IMR-90 (cell line): ENCODE results near the gene SMARCC2. TPM values are rescaled to one million over a fixed set of nuclear protein-coding genes. Genes with fewer than 3 reads are reported as not detected.

Experiments
- ATAC-seq: fragments of 200-7000 bp; cut with Tn5 transposase; 2 replicates; pipeline ENCODE4 v1.9.1; 2020; ENCODE audit warnings: low read depth, mild to moderate bottlenecking, moderate library complexity
- BruUV-seq: library from RNA; stranded (reverse); fragments of 400-500 nt; replicated peaks from 2 replicates; lab custom pipeline; 2021; lab: Mats Ljungman, UMichigan
- CTCF ChIA-PET: fragments of 300-600 bp; formaldehyde crosslinking; extraction: SDS; loops from one replicate; lab custom pipeline; 2021; ENCODE audit warnings: antibody characterized with exemption; lab: Yijun Ruan, JAX
- POLR2A ChIA-PET: fragments of 300-600 bp; sonication (Branson Sonifier 250); formaldehyde crosslinking; loops from one replicate; lab custom pipeline; 2022; ENCODE audit warnings: antibody characterized with exemption; ENCODE audit not compliant: unreplicated experiment; lab: Charles Lee
- DNase-seq: peaks from one replicate; pipeline ENCODE4 v3.0.0; 2013
- H2AFZ ChIP-seq: replicated peaks from 2 replicates; pipeline ENCODE3; 2013; ENCODE audit warnings: low read length, mild to moderate bottlenecking; ENCODE audit not compliant: poor library complexity
- H2AK5ac ChIP-seq: 2 replicates; pipeline ENCODE4 v1.6.1; 2013; ENCODE audit warnings: low read depth, low read length, inconsistent platforms
- H2AK9ac ChIP-seq: replicated peaks from 2 replicates; pipeline ENCODE3; 2013; ENCODE audit warnings: mild to moderate bottlenecking, low read depth, low read length, moderate library complexity; ENCODE audit not compliant: poor library complexity
- H2BK120ac ChIP-seq: 2 replicates; pipeline ENCODE4 v1.6.1; 2013; ENCODE audit warnings: low read depth, low read length, inconsistent platforms
- H2BK15ac ChIP-seq: 3 replicates; pipeline ENCODE4 v1.6.1; 2013; ENCODE audit warnings: low read depth, low read length, inconsistent platforms
- H2BK20ac ChIP-seq: 2 replicates; pipeline ENCODE4 v1.6.1; 2013; ENCODE audit warnings: low read depth, mild to moderate bottlenecking, inconsistent platforms, low read length, moderate library complexity
- H2BK5ac ChIP-seq: 2 replicates; pipeline ENCODE4 v1.6.1; 2013; ENCODE audit warnings: mild to moderate bottlenecking, low read depth, low read length, inconsistent platforms; ENCODE audit not compliant: poor library complexity, severe bottlenecking
- H3K14ac ChIP-seq: replicated peaks from 2 replicates; pipeline ENCODE4 v1.6.1; 2013; ENCODE audit warnings: low read depth, low read length, inconsistent platforms
- H3K18ac ChIP-seq: 2 replicates; pipeline ENCODE4 v1.6.1; 2013; ENCODE audit warnings: low read depth, low read length, control low read depth
- H3K23ac ChIP-seq: 2 replicates; pipeline ENCODE4 v1.6.1; 2013; ENCODE audit warnings: low read depth, low read length, inconsistent platforms
- H3K27ac ChIP-seq: 2 replicates; pipeline ENCODE4 v1.5.1; 2013; ENCODE audit warnings: mild to moderate bottlenecking, control low read depth, low read length; ENCODE audit not compliant: insufficient read depth
- H3K27me3 ChIP-seq: 2 replicates; pipeline ENCODE4 v1.6.1; 2013; ENCODE audit warnings: low read length; ENCODE audit not compliant: control insufficient read depth, insufficient read depth
- H3K36me3 ChIP-seq: 2 replicates; pipeline ENCODE4 v1.6.1; 2013; ENCODE audit warnings: low read length, mixed read lengths; ENCODE audit not compliant: control insufficient read depth, insufficient read depth
- H3K4ac ChIP-seq: 2 replicates; pipeline ENCODE4 v1.6.1; 2013; ENCODE audit warnings: low read depth, low read length, inconsistent platforms
- H3K4me1 ChIP-seq: 2 replicates; pipeline ENCODE4 v1.6.1; 2013; ENCODE audit warnings: low read length, mixed read lengths; ENCODE audit not compliant: control insufficient read depth, insufficient read depth
- H3K4me2 ChIP-seq: 2 replicates; pipeline ENCODE4 v1.6.1; 2013; ENCODE audit warnings: low read depth, mild to moderate bottlenecking, control low read depth, low read length, moderate library complexity
- H3K4me3 ChIP-seq: 2 replicates; pipeline ENCODE4 v1.5.1; 2013; ENCODE audit warnings: low read depth, mild to moderate bottlenecking, control low read depth, low read length, moderate library complexity; ENCODE audit not compliant: insufficient read depth
- H3K56ac ChIP-seq: 2 replicates; pipeline ENCODE4 v1.6.1; 2013; ENCODE audit warnings: low read length, inconsistent platforms; ENCODE audit not compliant: insufficient read depth; ENCODE audit errors: extremely low read depth
- H3K79me1 ChIP-seq, 2 experiments: 2 replicates each; pipeline ENCODE4 v1.6.1; 2013; ENCODE audit warnings: low read length in 2 of 2, inconsistent platforms in 1 of 2, low read depth in 1 of 2
- H3K9ac ChIP-seq: 2 replicates; pipeline ENCODE4 v1.6.1; 2013; ENCODE audit warnings: low read depth, low read length, control low read depth
- H3K9me1 ChIP-seq: 2 replicates; pipeline ENCODE4 v1.6.1; 2013; ENCODE audit warnings: low read length, inconsistent platforms; ENCODE audit not compliant: insufficient read depth
- H3K9me3 ChIP-seq: 2 replicates; pipeline ENCODE4 v1.6.1; 2013; ENCODE audit warnings: low read length; ENCODE audit not compliant: control insufficient read depth, insufficient read depth
- H4K20me1 ChIP-seq: 2 replicates; pipeline ENCODE4 v1.6.1; 2013; ENCODE audit warnings: low read length, inconsistent platforms; ENCODE audit not compliant: insufficient read depth
- H4K5ac ChIP-seq: 2 replicates; pipeline ENCODE4 v1.6.1; 2013; ENCODE audit warnings: mild to moderate bottlenecking, low read depth, low read length, control low read depth
- H4K8ac ChIP-seq, 2 experiments: 2 replicates each; pipeline ENCODE4 v1.6.1; 2013; ENCODE audit warnings: low read depth in 2 of 2, low read length in 2 of 2, control low read depth in 1 of 2, inconsistent platforms in 1 of 2
- H4K91ac ChIP-seq: 2 replicates; pipeline ENCODE4 v1.6.1; 2013; ENCODE audit warnings: low read depth, low read length, inconsistent platforms; ENCODE audit not compliant: insufficient read depth
- BHLHE40 ChIP-seq: fragments of 150-350 bp; IDR thresholded peaks from 2 replicates; pipeline ENCODE4 v1.6.1; 2016; ENCODE audit warnings: mild to moderate bottlenecking, low read depth, low read length
- CEBPB ChIP-seq: IDR thresholded peaks from 2 replicates; pipeline ENCODE4 v1.6.1; 2012; ENCODE audit warnings: low read depth, low read length, improper control_type of control experiment
- CHD1 ChIP-seq: IDR thresholded peaks from 2 replicates; pipeline ENCODE4 v1.6.1; 2012; ENCODE audit warnings: low read depth, low read length, improper control_type of control experiment
- CTCF ChIP-seq: conservative IDR thresholded peaks from 2 replicates; pipeline ENCODE4 v1.5.1; 2012; ENCODE audit warnings: mild to moderate bottlenecking, low read depth, low read length, improper control_type of control experiment
- ELK1 ChIP-seq: fragments of 150-350 bp; IDR thresholded peaks from 2 replicates; pipeline ENCODE4 v1.6.1; 2016; ENCODE audit warnings: low read depth, mild to moderate bottlenecking, low read length, moderate library complexity, borderline replicate concordance
- MAFK ChIP-seq: IDR thresholded peaks from 2 replicates; pipeline ENCODE4 v1.6.1; 2012; ENCODE audit warnings: low read depth, low read length, improper control_type of control experiment
- MAZ ChIP-seq: IDR thresholded peaks from 2 replicates; pipeline ENCODE4 v1.6.1; 2012; ENCODE audit warnings: low read depth, mild to moderate bottlenecking, low read length, improper control_type of control experiment, moderate library complexity, borderline replicate concordance
- MXI1 ChIP-seq: IDR thresholded peaks from 2 replicates; pipeline ENCODE4 v1.6.1; 2012; ENCODE audit warnings: low read depth, mild to moderate bottlenecking, low read length, moderate library complexity, borderline replicate concordance
- NFE2L2 ChIP-seq: fragments of 150-350 bp; IDR thresholded peaks from 2 replicates; pipeline ENCODE4 v1.6.1; 2016; ENCODE audit warnings: low read depth, mild to moderate bottlenecking, low read length
- POLR2A ChIP-seq: IDR thresholded peaks from 2 replicates; pipeline ENCODE4 v1.6.1; 2012; ENCODE audit warnings: mild to moderate bottlenecking, low read depth, low read length
- RAD21 ChIP-seq: IDR thresholded peaks from 2 replicates; pipeline ENCODE4 v1.6.1; 2012; ENCODE audit warnings: low read length, improper control_type of control experiment
- RCOR1 ChIP-seq: IDR thresholded peaks from 2 replicates; pipeline ENCODE4 v1.6.1; 2012; ENCODE audit warnings: mild to moderate bottlenecking, low read length, improper control_type of control experiment; ENCODE audit not compliant: insufficient replicate concordance
- RFX5 ChIP-seq: IDR thresholded peaks from 2 replicates; pipeline ENCODE4 v1.8.0; 2012; ENCODE audit warnings: low read depth, mild to moderate bottlenecking, low read length, moderate library complexity
- SMC3 ChIP-seq: fragments of 150-350 bp; IDR thresholded peaks from 2 replicates; pipeline ENCODE4 v1.6.1; 2016; ENCODE audit warnings: low read depth, mild to moderate bottlenecking, antibody characterized with exemption, low read length, moderate library complexity
- USF2 ChIP-seq: fragments of 150-350 bp; IDR thresholded peaks from 2 replicates; pipeline ENCODE4 v1.6.1; 2017; ENCODE audit warnings: mild to moderate bottlenecking, antibody characterized with exemption, low read length, low read depth
- WGBS, 2 experiments: methylation state at CpG; one replicate each; pipeline versions ENCODE4 v1.1.5 to v1.1.7; 2013; ENCODE audit warnings: missing lambda C conversion rate in 2 of 2; ENCODE audit not compliant: insufficient read length in 1 of 2; ENCODE audit errors: extremely low coverage in 2 of 2; 5-methylcytosine and 5-hydroxymethylcytosine counted together
- dilution Hi-C: fragments of 300-500 bp; cut with HindIII; formaldehyde crosslinking; loops from one replicate; pipeline ENCODE4 v1.14.3; 2018; ENCODE audit warnings: low sequenced_read_pairs; ENCODE audit not compliant: unreplicated experiment
- in situ Hi-C: fragments of 300-500 bp; cut with MboI; formaldehyde crosslinking; loops from 3 replicates; pipeline ENCODE4 v1.14.3; 2019; ENCODE audit warnings: low sequenced_read_pairs, inconsistent platforms, mixed read lengths
- intact Hi-C: fragments of 100-400 bp; cut with micrococcal nuclease; formaldehyde crosslinking; loops from 2 replicates; pipeline ENCODE4 v1.10.0; 2022
- polyA plus RNA-seq, 3 experiments: library from polyadenylated mRNA; depleted of rRNA; stranded (reverse); fragments of >200 nt; gene quantifications; 2 replicates each; pipeline ENCODE4 v1.2.3, GENCODE V29; 2012; ENCODE audit warnings: low replicate concordance in 1 of 3
- total RNA-seq: library from RNA; depleted of rRNA; stranded (reverse); fragments of >200 nt; gene quantifications from 2 replicates; pipeline ENCODE4 v1.2.3, GENCODE V29; 2012

The SMARCC2 gene
- total and polyA plus RNA-seq, 2 of the 4 experiments (the other 2 are of a cell fraction): 42.3 to 43.8 TPM

- Histone ChIP-seq H3K56ac (no peak overlapping the region), H3K9ac (no peak overlapping the region), H2AK5ac (no peak overlapping the region), H3K79me1 (no peaks in the 10 kb centered on the region), H2BK15ac (no peak overlapping the region), H2AFZ (no peak overlapping the region), H3K9me1 (0 out of 2 replicates have a peak, but pooled peaks cover 3% of the 10 kb centered on the region), H4K8ac (no peak overlapping the region), H2BK5ac (no peak overlapping the region), H2BK120ac (no peak overlapping the region), H2BK20ac (no peak overlapping the region), H3K4me3 (no peak overlapping the region), H4K5ac (no peak overlapping the region), H4K91ac (no peak overlapping the region), H3K4me1 (peaks cover 4% of the 10 kb centered on the region), H3K14ac (no peak overlapping the region), H3K4me2 (no peak overlapping the region), H3K27me3 (no peaks in the 10 kb centered on the region), H3K9me3 (no peaks in the 10 kb centered on the region), H3K27ac (no peak overlapping the region), H3K23ac (no peak overlapping the region), H3K18ac (no peak overlapping the region), H2AK9ac (no peak overlapping the region), H3K36me3 (no peaks in the 10 kb centered on the region), H3K4ac (no peak overlapping the region), H4K20me1 (no peaks in the 10 kb centered on the region)
- in situ Hi-C loops (no loop called here), dilution Hi-C loops (no loop called here), intact Hi-C loops (loop anchor here (1.0 to 2.0 kb wide), 2 partner anchors 26 to 79 kb away; partner anchors contain the start of genes NABP2 and ZC3H10)
- CTCF ChIA-PET: interaction anchor here (0.7 to 1.6 kb wide), 5 partner anchors 8 to 253 kb away, joined by 4 to 8 read pairs (median 4); partner anchors contain the start of genes RNF41 and SMARCC2
- ATAC-seq (no peak), DNase-seq (no peak)
- POLR2A ChIA-PET: no interaction called here
- no TSS peak for BruUV-seq
- WGBS, 2 experiments: 78% methylated on average over 2 of the region's 9 CpGs; no CpG with 5 or more reads in 1 of the 2 experiments
- no peak for TF ChIP-seq RAD21
- TF ChIP-seq BHLHE40: no peak
- TF ChIP-seq MXI1: no peak
- TF ChIP-seq CEBPB: no peak
- TF ChIP-seq POLR2A: no peak
- no peak for TF ChIP-seq NFE2L2
- no peak for TF ChIP-seq RFX5
- no peak for TF ChIP-seq RCOR1
- TF ChIP-seq MAFK: no peak
- TF ChIP-seq USF2: no peak
- no peak for TF ChIP-seq CHD1
- TF ChIP-seq ELK1: no peak
- no peak for TF ChIP-seq SMC3
- TF ChIP-seq MAZ: no peak
- no peak for TF ChIP-seq CTCF
Measured at GRCh38 chr12:56197921-56198635, 8.8 kb upstream of the SMARCC2 start.
